Activated CD8-positive, alpha-beta memory T cell treated with anti-CD3 and anti-CD28 coated beads, Interleukin-2, amount 10 ng/mL, durations not matched to agents 7 days and 5 days (primary cell): ENCODE results near the gene SCUBE1. TPM values are rescaled to one million over a fixed set of nuclear protein-coding genes. Genes with fewer than 3 reads are reported as not detected.
A peak's percentile ranks its signal among the peaks of the same experiment; 100 is the strongest.

Experiments
- ATAC-seq: fragments of 150-1000 bp; cut with Tn5 transposase; one replicate; pipeline ENCODE4 v1.10.0; 2021; ENCODE audit warnings: moderate library complexity
- CTCF ChIA-PET: fragments of 350-600 bp; sonication (Branson Sonifier 250); formaldehyde crosslinking; loops from one replicate; lab custom pipeline; 2021; ENCODE audit warnings: antibody characterized with exemption; lab: Charles Lee
- DNase-seq: peaks from one replicate; pipeline ENCODE4 v3.0.0-alpha.2; 2020
- H3K27ac Mint-ChIP-seq: one replicate; pipeline ENCODE4 v1.8.0; 2021; ENCODE audit warnings: mild to moderate bottlenecking, mixed read lengths
- H3K27me3 Mint-ChIP-seq: one replicate; pipeline ENCODE4 v1.8.0; 2021; ENCODE audit warnings: mixed read lengths
- H3K36me3 Mint-ChIP-seq: one replicate; pipeline ENCODE4 v1.8.0; 2021; ENCODE audit warnings: mild to moderate bottlenecking, mixed read lengths
- H3K4me1 Mint-ChIP-seq: one replicate; pipeline ENCODE4 v1.8.0; 2021; ENCODE audit warnings: mixed read lengths
- H3K4me3 Mint-ChIP-seq: one replicate; pipeline ENCODE4 v1.8.0; 2021; ENCODE audit warnings: mild to moderate bottlenecking, moderate library complexity, mixed read lengths
- H3K9me3 Mint-ChIP-seq: one replicate; pipeline ENCODE4 v1.8.0; 2022; ENCODE audit warnings: low read depth, mixed read lengths
- total RNA-seq, 2 experiments: library from RNA; stranded (reverse); gene quantifications; one replicate each; pipeline ENCODE4 v1.2.3, GENCODE V29; 2021

Gene SCUBE1
- total RNA-seq, 2 experiments from 2014 or later: 0.40 to 3.0 TPM

- peaks cover 5% of the 10 kb centered on the region for H3K4me1 Mint-ChIP-seq
- H3K4me3 Mint-ChIP-seq: no peak overlapping the region
- H3K36me3 Mint-ChIP-seq: no peaks in the 10 kb centered on the region
- ATAC-seq (no peak), DNase-seq (no peak)
- no peaks in the 10 kb centered on the region for H3K9me3 Mint-ChIP-seq
- peaks cover 4% of the 10 kb centered on the region for H3K27me3 Mint-ChIP-seq
- no peak overlapping the region for H3K27ac Mint-ChIP-seq
- CTCF ChIA-PET: interaction anchor here (1.7 to 10.4 kb wide), 4 partner anchors 12 to 106 kb away, joined by 5 to 230 read pairs (median 35); no protein-coding TSS in a partner anchor
These were observed 66.9 kb downstream of the SCUBE1 start for GRCh38 chr22:43276321-43276720.

GRCh38 chr22:43275545-43276317 lies 67.4 kb downstream of the SCUBE1 start:
- ATAC-seq (no peak), DNase-seq (no peak)
- H3K4me1 Mint-ChIP-seq: peaks cover 10% of the 10 kb centered on the region
- H3K9me3 Mint-ChIP-seq: no peaks in the 10 kb centered on the region
- peaks cover 4% of the 10 kb centered on the region for H3K27me3 Mint-ChIP-seq
- no peak overlapping the region for H3K27ac Mint-ChIP-seq
- CTCF ChIA-PET: interaction anchor here (1.7 to 10.4 kb wide), 4 partner anchors 11 to 107 kb away, joined by 5 to 230 read pairs (median 35); no protein-coding TSS in a partner anchor
- no peaks in the 10 kb centered on the region for H3K36me3 Mint-ChIP-seq
- no peak overlapping the region for H3K4me3 Mint-ChIP-seq

GRCh38 chr22:43274595-43275240 lies 68.5 kb downstream of the SCUBE1 start:
- CTCF ChIA-PET: interaction anchor here (0.7 to 10.4 kb wide), 27 partner anchors 8 to 120 kb away, joined by 3 to 230 read pairs (median 5); partner anchors contain the start of gene SCUBE1
- Mint-ChIP-seq H3K27ac (no peak overlapping the region), H3K27me3 (peaks cover 4% of the 10 kb centered on the region), H3K4me1 (peaks cover 15% of the 10 kb centered on the region), H3K4me3 (no peak overlapping the region), H3K9me3 (no peaks in the 10 kb centered on the region), H3K36me3 (no peaks in the 10 kb centered on the region)
- DNase-seq (no peak), ATAC-seq (no peak)

- Mint-ChIP-seq H3K4me3 (no peak overlapping the region), H3K4me1 (peaks cover 15% of the 10 kb centered on the region), H3K27me3 (peaks cover 4% of the 10 kb centered on the region), H3K36me3 (no peaks in the 10 kb centered on the region), H3K9me3 (no peaks in the 10 kb centered on the region), H3K27ac (no peak overlapping the region)
- CTCF ChIA-PET: interaction anchor here (0.7 to 10.4 kb wide), 33 partner anchors 9 to 1750 kb away, joined by 3 to 230 read pairs (median 5); partner anchors contain the start of gene SCUBE1
- DNase-seq (peak; percentile 66), ATAC-seq (peak; percentile 71)
These were observed 69.2 kb downstream of the SCUBE1 start for GRCh38 chr22:43273902-43274484.

DNA sequence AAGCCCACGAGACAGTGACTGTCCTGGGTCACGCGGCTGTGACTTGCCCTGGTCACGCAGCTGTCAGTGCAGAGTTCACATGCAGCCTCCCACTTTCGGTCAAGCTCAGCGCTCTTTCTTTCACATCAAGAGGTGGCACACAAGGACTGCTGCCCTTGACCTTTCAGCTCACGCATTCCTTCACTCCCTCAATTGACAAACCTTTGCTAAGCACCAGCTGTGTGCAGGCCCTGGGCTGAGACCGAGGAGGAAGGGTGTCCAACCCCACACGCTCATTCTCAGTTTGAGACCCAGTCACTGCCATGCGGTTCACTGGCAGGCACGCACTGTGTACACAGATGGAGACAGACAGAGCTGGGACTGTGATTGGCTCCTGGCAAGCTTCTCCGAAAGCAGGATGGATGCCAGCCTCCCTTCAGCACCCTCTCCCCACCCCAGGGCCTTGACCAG lies 70.3 kb downstream of the SCUBE1 start:
- no peak for DNase-seq
- CTCF ChIA-PET: interaction anchor here (0.7 to 10.4 kb wide), 19 partner anchors 8 to 1751 kb away, joined by 3 to 230 read pairs (median 5); partner anchors contain the start of gene SCUBE1
- Mint-ChIP-seq H3K36me3 (no peaks in the 10 kb centered on the region), H3K4me1 (peaks cover 13% of the 10 kb centered on the region), H3K27ac (no peak overlapping the region), H3K27me3 (peaks cover 8% of the 10 kb centered on the region), H3K4me3 (no peak overlapping the region), H3K9me3 (no peaks in the 10 kb centered on the region)
- ATAC-seq: no peak

- Mint-ChIP-seq H3K27ac (no peak overlapping the region), H3K9me3 (no peaks in the 10 kb centered on the region), H3K4me1 (peaks cover 13% of the 10 kb centered on the region), H3K36me3 (no peaks in the 10 kb centered on the region), H3K4me3 (no peak overlapping the region), H3K27me3 (peaks cover 8% of the 10 kb centered on the region)
- CTCF ChIA-PET: interaction anchor here (0.9 to 10.4 kb wide), 9 partner anchors 8 to 110 kb away, joined by 4 to 230 read pairs (median 11); partner anchors contain the start of gene SCUBE1
- DNase-seq (no peak), ATAC-seq (no peak)
These were observed 70.9 kb downstream of the SCUBE1 start for GRCh38 chr22:43272301-43272700.

- no peaks in the 10 kb centered on the region for H3K9me3 Mint-ChIP-seq
- CTCF ChIA-PET: interaction anchor here (5.9 to 10.4 kb wide), 3 partner anchors 39 to 111 kb away, joined by 50 to 230 read pairs (median 139); partner anchors contain the start of gene SCUBE1
- H3K4me3 Mint-ChIP-seq: no peak overlapping the region
- no peaks in the 10 kb centered on the region for H3K36me3 Mint-ChIP-seq
- DNase-seq: no peak
- H3K4me1 Mint-ChIP-seq: peaks cover 13% of the 10 kb centered on the region
- peak overlapping the region; percentile 16 for H3K27ac Mint-ChIP-seq
- peaks cover 8% of the 10 kb centered on the region for H3K27me3 Mint-ChIP-seq
- no peak for ATAC-seq
These were observed 72.2 kb downstream of the SCUBE1 start for GRCh38 chr22:43270949-43271348.

- DNase-seq: no peak
- Mint-ChIP-seq H3K27ac (no peak overlapping the region), H3K27me3 (peaks cover 8% of the 10 kb centered on the region), H3K36me3 (no peaks in the 10 kb centered on the region), H3K9me3 (no peaks in the 10 kb centered on the region), H3K4me1 (peaks cover 15% of the 10 kb centered on the region), H3K4me3 (no peak overlapping the region)
- CTCF ChIA-PET: interaction anchor here (5.9 to 10.4 kb wide), 3 partner anchors 38 to 112 kb away, joined by 50 to 230 read pairs (median 139); partner anchors contain the start of gene SCUBE1
- ATAC-seq: no peak
These were observed 72.8 kb downstream of the SCUBE1 start for GRCh38 chr22:43270314-43270908.

DNA sequence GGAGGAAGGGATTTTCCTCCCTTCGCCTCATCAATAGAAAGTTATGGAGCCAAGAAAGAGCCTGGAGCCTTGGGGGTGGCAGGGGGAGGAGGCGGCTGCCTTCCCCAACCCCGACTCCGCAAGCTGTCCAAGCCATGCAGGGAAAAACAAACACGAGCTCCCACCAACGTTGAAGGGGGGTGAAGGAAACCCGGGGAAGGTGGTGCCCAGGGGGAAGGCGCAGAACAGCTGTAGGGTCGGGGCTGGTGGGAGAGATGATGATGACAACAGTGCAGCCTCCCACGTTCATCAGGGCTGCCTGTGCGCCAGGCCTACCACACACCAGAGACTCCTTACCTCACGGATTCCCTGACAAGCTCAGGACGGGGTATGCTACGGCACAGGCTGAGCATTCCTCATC lies 73.5 kb downstream of the SCUBE1 start:
- no peak overlapping the region for H3K27ac Mint-ChIP-seq
- no peak for ATAC-seq
- no peaks in the 10 kb centered on the region for H3K36me3 Mint-ChIP-seq
- H3K4me3 Mint-ChIP-seq: no peak overlapping the region
- no peaks in the 10 kb centered on the region for H3K9me3 Mint-ChIP-seq
- H3K27me3 Mint-ChIP-seq: peaks cover 8% of the 10 kb centered on the region
- no peak for DNase-seq
- CTCF ChIA-PET: interaction anchor here (5.9 to 10.4 kb wide), 3 partner anchors 38 to 113 kb away, joined by 50 to 230 read pairs (median 139); partner anchors contain the start of gene SCUBE1
- peaks cover 21% of the 10 kb centered on the region for H3K4me1 Mint-ChIP-seq

GRCh38 chr22:43269246-43269645 lies 73.9 kb downstream of the SCUBE1 start:
- Mint-ChIP-seq H3K36me3 (no peaks in the 10 kb centered on the region), H3K4me1 (peaks cover 25% of the 10 kb centered on the region)
- no peak for ATAC-seq

GRCh38 chr22:43267981-43268660 lies 75.1 kb downstream of the SCUBE1 start:
- CTCF ChIA-PET: interaction anchor here (1.1 to 1.5 kb wide), 2 partner anchors 78 to 118 kb away, joined by 5 to 6 read pairs; no protein-coding TSS in a partner anchor
- ATAC-seq (no peak), DNase-seq (no peak)
- no peak overlapping the region for H3K4me3 Mint-ChIP-seq
- peaks cover 8% of the 10 kb centered on the region for H3K27me3 Mint-ChIP-seq
- no peaks in the 10 kb centered on the region for H3K36me3 Mint-ChIP-seq
- peaks cover 33% of the 10 kb centered on the region for H3K4me1 Mint-ChIP-seq
- no peaks in the 10 kb centered on the region for H3K9me3 Mint-ChIP-seq
- H3K27ac Mint-ChIP-seq: no peak overlapping the region

More at GRCh38 chr22:43269246-43269645, 73.9 kb downstream of the SCUBE1 start:
- CTCF ChIA-PET: interaction anchor here (5.9 to 10.4 kb wide), 3 partner anchors 37 to 113 kb away, joined by 50 to 230 read pairs (median 139); partner anchors contain the start of gene SCUBE1
- Mint-ChIP-seq H3K4me3 (no peak overlapping the region), H3K9me3 (no peaks in the 10 kb centered on the region), H3K27me3 (peaks cover 8% of the 10 kb centered on the region), H3K27ac (no peak overlapping the region)
- no peak for DNase-seq
